CD4-positive, alpha-beta T cell treated with Interleukin-4 for 1 hour (primary cell): ENCODE data around the gene MYPOP.
"Not testable (repeated sequence)": the region's sequence is repeated elsewhere in the genome, so short reads cannot be mapped to it uniquely, and the experiment has no call there.

Experiments
- DNase-seq, 2 donors: peaks; one replicate each; pipeline ENCODE4 v3.0.0-alpha.2; 2020 to 2022

The MYPOP gene

GRCh38 chr19:45882652-45883585 lies 19.5 kb downstream of the MYPOP start:
- peak; percentile 86 to 88 for DNase-seq

GRCh38 chr19:45881909-45882528 lies 20.4 kb downstream of the MYPOP start:
- DNase-seq = no peak

- DNase-seq = no peak
These were observed 21.1 kb downstream of the MYPOP start for GRCh38 chr19:45881082-45881908.

GRCh38 chr19:45879971-45880370 lies 22.4 kb downstream of the MYPOP start:
- DNase-seq = no peak

GRCh38 chr19:45879055-45879454 lies 23.4 kb downstream of the MYPOP start:
- no peak for DNase-seq

GRCh38 chr19:45878043-45878794 lies 24.2 kb downstream of the MYPOP start:
- no peak for DNase-seq

GRCh38 chr19:45876411-45877197 lies 25.8 kb downstream of the MYPOP start:
- DNase-seq = peak in 1 of 2 donors; percentile 8

- DNase-seq = no peak
These were observed 26.3 kb downstream of the MYPOP start for GRCh38 chr19:45876161-45876410.

GRCh38 chr19:45874620-45874966 lies 27.8 kb downstream of the MYPOP start:
- no peak for DNase-seq

- no peak for DNase-seq
These were observed 29.1 kb downstream of the MYPOP start for GRCh38 chr19:45873219-45873772.

GRCh38 chr19:45872095-45872919 lies 30.1 kb downstream of the MYPOP start:
- DNase-seq = no peak

GRCh38 chr19:45870798-45871197 lies 31.6 kb downstream of the MYPOP start:
- DNase-seq = no peak

GRCh38 chr19:45867241-45867640 lies 35.2 kb downstream of the MYPOP start:
- DNase-seq = not testable (repeated sequence)

- no peak for DNase-seq
These were observed 35.8 kb downstream of the MYPOP start for GRCh38 chr19:45866400-45867176.

- no peak for DNase-seq
These were observed 37.0 kb downstream of the MYPOP start for GRCh38 chr19:45865269-45865948.

GRCh38 chr19:45864629-45865082 lies 37.8 kb downstream of the MYPOP start:
- DNase-seq = no peak

GRCh38 chr19:45863840-45864628 lies 38.4 kb downstream of the MYPOP start, which contains the start of gene FOXA3:
FOXA3 (plus strand) TSS chr19:45864326; CDS start chr19:45864457, 131 bp downstream.
- peak; percentile 55 to 62 for DNase-seq

- DNase-seq = no peak
These were observed 39.0 kb downstream of the MYPOP start for GRCh38 chr19:45863335-45863839.
